K562 (cell line): ENCODE measurements around the gene MAL. TPM values are rescaled to one million over a fixed set of nuclear protein-coding genes. Genes with fewer than 3 reads are reported as not detected.

Experiments used
- ATAC-seq: fragments of 200-7000 bp; cut with Tn5 transposase; 3 replicates; pipeline ENCODE4 v1.9.1; 2020; ENCODE audit warnings: moderate library complexity
- BruUV-seq: library from RNA; stranded (reverse); fragments of 400-500 nt; replicated peaks from 2 replicates; lab custom pipeline; 2021; lab: Mats Ljungman, UMichigan
- CTCF ChIA-PET: fragments of 300-600 bp; formaldehyde crosslinking; extraction: SDS; loops from one replicate; lab custom pipeline; 2021; ENCODE audit warnings: low intra/inter-chr PET ratio; lab: Yijun Ruan, JAX
- POLR2A ChIA-PET: fragments of 300-600, 350-650 bp; sonication (Branson Sonifier 250); formaldehyde crosslinking; extraction: SDS; loops from one replicate; lab custom pipeline; 2021; ENCODE audit warnings: antibody characterized with exemption, inconsistent platforms; lab: Yijun Ruan, JAX
- DNase-seq, 4 experiments: peaks; one replicate each; pipeline versions ENCODE4 v3.0.0 to v3.0.0-alpha.2; 2011 to 2018; ENCODE audit warnings: low spot score in 3 of 4, mixed read lengths in 3 of 4; ENCODE audit errors: extremely low read depth in 1 of 4
- FAIRE-seq: peaks from 2 replicates; lab custom pipeline; 2011; peaks lifted over from hg19 to GRCh38; lab: Jason Lieb, UNC
- H2AFZ ChIP-seq: 2 replicates; pipeline ENCODE4 v1.6.0; 2011; ENCODE audit warnings: low read depth, low read length, control low read depth, inconsistent platforms
- H3K27ac ChIP-seq: fragments of 200-600 bp; 3 replicates; pipeline ENCODE4 v1.8.0; 2011; ENCODE audit warnings: low read depth, mild to moderate bottlenecking, control low read depth, inconsistent platforms, low read length, moderate library complexity, mixed read lengths; ENCODE audit errors: extremely low read depth
- H3K27me3 ChIP-seq, 2 experiments: fragments of 300-600 bp in 1 of 2; 2 replicates in 1 of 2; 3 replicates in 1 of 2; pipeline versions ENCODE4 v1.6.0 to v1.8.0; 2011; ENCODE audit warnings: inconsistent platforms in 2 of 2, low read length in 2 of 2, mild to moderate bottlenecking in 1 of 2, mixed read lengths in 1 of 2, moderate library complexity in 1 of 2; ENCODE audit not compliant: control insufficient read depth in 2 of 2, insufficient read depth in 2 of 2
- H3K36me3 ChIP-seq: fragments of 300-600 bp; 3 replicates; pipeline ENCODE4 v1.8.0; 2011; ENCODE audit warnings: mild to moderate bottlenecking, low read length, inconsistent platforms; ENCODE audit not compliant: control insufficient read depth, insufficient read depth
- H3K4me1 ChIP-seq, 2 experiments: fragments of 200-600 bp in 1 of 2; replicated peaks in 1 of 2; 2 replicates in 1 of 2; 3 replicates in 1 of 2; pipeline versions ENCODE4 v1.5.1 to v1.8.0; 2011; ENCODE audit warnings: inconsistent platforms in 2 of 2, low read length in 2 of 2, mild to moderate bottlenecking in 1 of 2, mixed read lengths in 1 of 2, moderate library complexity in 1 of 2; ENCODE audit not compliant: control insufficient read depth in 2 of 2, insufficient read depth in 2 of 2
- H3K4me2 ChIP-seq: 2 replicates; pipeline ENCODE4 v1.6.1; 2011; ENCODE audit warnings: low read length, control low read depth, inconsistent platforms, mixed read lengths; ENCODE audit not compliant: insufficient read depth
- H3K4me3 ChIP-seq: fragments of 200-600 bp; sonication (generic), shearing (Covaris generic); 2 replicates; pipeline ENCODE4 v1.5.1; 2016; ENCODE audit warnings: control low read depth, inconsistent platforms
- H3K79me2 ChIP-seq: fragments of 200-600 bp; 3 replicates; pipeline ENCODE4 v1.8.0; 2011; ENCODE audit warnings: low read length, inconsistent platforms; ENCODE audit not compliant: control insufficient read depth, insufficient read depth
- H3K9ac ChIP-seq, 2 experiments: 2 replicates each; pipeline versions ENCODE4 v1.6.0 to v1.6.1; 2011; ENCODE audit warnings: low read depth in 2 of 2, low read length in 2 of 2, control low read depth in 1 of 2, inconsistent platforms in 1 of 2, mild to moderate bottlenecking in 1 of 2, mixed read lengths in 1 of 2; ENCODE audit not compliant: insufficient read depth in 1 of 2
- H3K9me1 ChIP-seq: one replicate; pipeline ENCODE4 v1.6.0; 2011; ENCODE audit warnings: inconsistent platforms, mild to moderate bottlenecking, low read length, moderate library complexity; ENCODE audit not compliant: control insufficient read depth, insufficient read depth
- H3K9me3 ChIP-seq: replicated peaks from 2 replicates; pipeline ENCODE4 v1.5.1; 2011; ENCODE audit warnings: low read depth, low read length, inconsistent platforms; ENCODE audit not compliant: control insufficient read depth, insufficient read depth
- H4K20me1 ChIP-seq: replicated peaks from 2 replicates; pipeline ENCODE4 v1.6.1; 2011; ENCODE audit warnings: low read length, inconsistent platforms, mixed read lengths; ENCODE audit not compliant: control insufficient read depth, insufficient read depth
- CBX3 ChIP-seq, 2 experiments: IDR thresholded peaks; 1 replicate in 1 of 2; 2 replicates in 1 of 2; pipeline ENCODE4 v1.6.1; 2012; ENCODE audit warnings: inconsistent platforms in 2 of 2, low read length in 2 of 2, borderline replicate concordance in 1 of 2, control low read depth in 1 of 2
- CEBPG ChIP-seq, 3 experiments: fragments of 200-800 bp in 1 of 3; sonication (Bioruptor generic) in 1 of 3; sonication (generic) in 1 of 3; formaldehyde crosslinking in 1 of 3; IDR thresholded peaks in 2 of 3; conservative IDR thresholded peaks in 1 of 3; 2 replicates each; pipeline versions ENCODE4 v1.6.1 to v1.8.0; 2016 to 2022; ENCODE audit warnings: missing compliant biosample characterization in 2 of 3, missing genetic modification characterization in 2 of 3, mild to moderate bottlenecking in 1 of 3, missing genetic modification reagents in 1 of 3
- E2F1 ChIP-seq: sonication (generic); formaldehyde crosslinking; IDR thresholded peaks from 2 replicates; pipeline ENCODE4 v1.8.1; 2023; ENCODE audit warnings: mild to moderate bottlenecking, missing genetic modification reagents, moderate library complexity
- HEY1 ChIP-seq: fragments of 250-450 bp; sonication (Bioruptor Pico); IDR thresholded peaks from 2 replicates; pipeline ENCODE4 v1.5.0; 2020; ENCODE audit warnings: mild to moderate bottlenecking, moderate library complexity, borderline replicate concordance
- MAZ ChIP-seq, 2 experiments: fragments of 450-650 bp in 1 of 2; sonication (generic) in 1 of 2; formaldehyde crosslinking; IDR thresholded peaks in 1 of 2; conservative IDR thresholded peaks in 1 of 2; 2 replicates each; pipeline versions ENCODE4 v1.4.0 to v1.5.0; 2020; ENCODE audit warnings: mild to moderate bottlenecking in 1 of 2, missing genetic modification reagents in 1 of 2
- PHB2 ChIP-seq: fragments of 450-650 bp; IDR thresholded peaks from 2 replicates; pipeline ENCODE4 v1.6.1; 2017; ENCODE audit warnings: low read depth
- PPARD ChIP-seq: fragments of 250-450 bp; sonication (Bioruptor Pico); IDR thresholded peaks from 2 replicates; pipeline ENCODE4 v1.8.0; 2022; ENCODE audit warnings: inconsistent platforms, mild to moderate bottlenecking, moderate library complexity
- RBM34 ChIP-seq: fragments of 200-400 bp; formaldehyde crosslinking; IDR thresholded peaks from 2 replicates; pipeline ENCODE4 v1.6.1; 2018; ENCODE audit warnings: low read length, borderline replicate concordance; ENCODE audit not compliant: insufficient read depth
- SMAD4 ChIP-seq: fragments of 250-450 bp; sonication (Bioruptor Pico); conservative IDR thresholded peaks from 2 replicates; pipeline ENCODE4 v1.8.0; 2021; ENCODE audit warnings: inconsistent platforms, mild to moderate bottlenecking, moderate library complexity
- ZFP91 ChIP-seq: sonication (generic); formaldehyde crosslinking; IDR thresholded peaks from 2 replicates; pipeline ENCODE4 v1.8.0; 2022; ENCODE audit warnings: mild to moderate bottlenecking, missing genetic modification reagents
- ZNF134 ChIP-seq: fragments of 250-450 bp; sonication (Bioruptor Pico); conservative IDR thresholded peaks from 2 replicates; pipeline ENCODE4 v1.4.0; 2020
- ZNF511 ChIP-seq: sonication (generic); formaldehyde crosslinking; IDR thresholded peaks from 2 replicates; pipeline ENCODE4 v1.8.0; 2022; ENCODE audit warnings: mild to moderate bottlenecking, missing genetic modification reagents
- ZNF518B ChIP-seq: fragments of 250-450 bp; sonication (Bioruptor Pico); IDR thresholded peaks from 2 replicates; pipeline ENCODE4 v1.5.0; 2021; ENCODE audit warnings: mild to moderate bottlenecking, moderate library complexity
- WGBS: fragments of 100-300 bp; shearing (Covaris generic); methylation state at CpG from one replicate; pipeline ENCODE4 v1.1.6; 2016; ENCODE audit warnings: low coverage, mixed read lengths; ENCODE audit not compliant: insufficient coverage; ENCODE audit errors: missing lambda C conversion rate; 5-methylcytosine and 5-hydroxymethylcytosine counted together
- in situ Hi-C: fragments of 300-500 bp; cut with MboI; formaldehyde crosslinking; loops from 4 replicates; pipeline ENCODE4 v1.15.0; 2018; ENCODE audit warnings: inconsistent platforms, mixed read lengths
- intact Hi-C: fragments of 100-400 bp; cut with micrococcal nuclease; formaldehyde crosslinking; loops from 2 replicates; pipeline ENCODE4 v1.14.2; 2022
- polyA plus RNA-seq, 8 experiments: library from polyadenylated mRNA; depleted of rRNA in 4 of 8; stranded (reverse) in 5 of 8; unstranded in 3 of 8; fragments of >200 nt; fragmentation: Nextera tagmentation in 2 of 8; fragmentation: Illumina TruSeq in 1 of 8; extraction: Ambion mirVana in 2 of 8; extraction: Trizol in 1 of 8; gene quantifications; 2 replicates each; pipeline versions ENCODE4 v1.2.1 to v1.2.3, GENCODE V29; 2011 to 2014; ENCODE audit warnings: inconsistent platforms in 1 of 8, missing spikeins in 1 of 8
- total RNA-seq, 7 experiments: library from RNA; depleted of rRNA in 6 of 7; stranded (reverse); fragments of >200 nt in 6 of 7; fragmentation: Illumina TruSeq in 2 of 7; extraction: Trizol in 2 of 7; gene quantifications; 2 replicates each; pipeline versions ENCODE4 v1.2.1 to v1.2.3, GENCODE V29; 2011 to 2021; ENCODE audit warnings: low replicate concordance in 1 of 7

Gene MAL
- total and polyA plus RNA-seq, 9 of the 15 experiments (the other 6 are each of a cell fraction or from before 2014, with no cell fraction given), result not detected

- no peak overlapping the region for H3K4me2 ChIP-seq
- H3K27me3 ChIP-seq, result no peaks in the 10 kb centered on the region
- CTCF ChIA-PET, result no interaction called here
- peaks cover 63% of the 10 kb centered on the region for H3K36me3 ChIP-seq
- no peak overlapping the region for H3K9ac ChIP-seq
- WGBS, result 92% methylated on average over 6 of the region's 6 CpGs
- in situ Hi-C loops, result no loop called here
- FAIRE-seq (no peak), ATAC-seq (no peak), DNase-seq (no peak)
- H4K20me1 ChIP-seq, result no peaks in the 10 kb centered on the region
- H3K27ac ChIP-seq, result no peak overlapping the region
- H3K4me3 ChIP-seq, result no peak overlapping the region
- intact Hi-C loops, result no loop called here
- no TSS peak for BruUV-seq
- H3K79me2 ChIP-seq, result no peaks in the 10 kb centered on the region
- H3K9me1 ChIP-seq, result no peaks in the 10 kb centered on the region
- TF ChIP-seq PPARD (CRISPR knock-in tag) (no peak), RBM34 (no peak), HEY1 (no peak), ZFP91 (CRISPR knock-in tag) (no peak), ZNF518B (CRISPR knock-in tag) (no peak), CBX3 (IDR thresholded peaks at IDR 0.05; ENCODE audit: borderline replicate concordance in 1 of 2, low read length in 2 of 2) (no peak), ZNF134 (no peak), E2F1 (no peak), MAZ (CRISPR knock-in tag; conservative IDR thresholded peaks at IDR 0.05 in 1 of 2, IDR thresholded peaks at IDR 0.05 in 1 of 2) (no peak), PHB2 (no peak), CEBPG (CRISPR knock-in tag; IDR thresholded peaks at IDR 0.05) (no peak), CEBPG (tag; conservative IDR thresholded peaks at IDR 0.05 in 1 of 2, IDR thresholded peaks at IDR 0.05 in 1 of 2) (no peak), ZNF511 (no peak), SMAD4 (no peak)
- TF ChIP-seq, all 486 proteins: peak for 0
- no peaks in the 10 kb centered on the region for H3K4me1 ChIP-seq
- POLR2A ChIA-PET, result no interaction called here
- H2AFZ ChIP-seq, result no peak overlapping the region
- H3K9me3 ChIP-seq, result no peaks in the 10 kb centered on the region
Measured at GRCh38 chr2:95091885-95092555, 66.5 kb downstream of the MAL start.
